A673 (cell line): Measurements from ENCODE around the gene TEX55.

Source experiments
- CTCF ChIP-seq: fragments of 300-800, 200-600 bp; sonication (generic); conservative IDR thresholded peaks from 2 replicates; pipeline ENCODE4 v1.5.1; 2017; ENCODE audit warnings: low read depth, mild to moderate bottlenecking, antibody characterized with exemption, low read length, moderate library complexity, mixed read lengths
- EZH2 ChIP-seq: fragments of 200-600 bp; sonication (generic); IDR thresholded peaks from 2 replicates; pipeline ENCODE4 v1.6.1; 2017; ENCODE audit warnings: borderline replicate concordance, low read depth, mild to moderate bottlenecking, mixed read lengths, antibody characterized with exemption, low read length; ENCODE audit not compliant: poor library complexity, severe bottlenecking

GRCh38 chr3:119176778-119177177, 30.8 kb downstream of the TEX55 start:
- TF ChIP-seq EZH2 (no peak), CTCF (no peak)
